Uterus (tissue), 2 donors: ENCODE data around the gene ETS1.

Experiments used
- CTCF ChIP-seq, 4 experiments: fragments of 200-600 bp in 2 of 4; fragments of 450-650 bp in 2 of 4; sonication (generic) in 2 of 4; IDR thresholded peaks; one replicate each; pipeline ENCODE4 v1.5.1; 2016 to 2019; ENCODE audit warnings: antibody characterized with exemption in 4 of 4, mild to moderate bottlenecking in 2 of 4, moderate library complexity in 1 of 4
- POLR2A ChIP-seq, 2 donors: fragments of 450-650 bp; IDR thresholded peaks; one replicate each; pipeline ENCODE4 v1.6.1; 2016; ENCODE audit warnings: antibody characterized with exemption in 2 of 2, mild to moderate bottlenecking in 1 of 2, moderate library complexity in 1 of 2

- no peak for TF ChIP-seq POLR2A (IDR thresholded peaks at IDR 0.05)
- no peak for TF ChIP-seq CTCF (IDR thresholded peaks at IDR 0.05)
Observed at GRCh38 chr11:128628325-128628673, 40.9 kb upstream of the ETS1 start.
